ENCODE results near the gene RCBTB1.

RCBTB1 gene

DNA sequence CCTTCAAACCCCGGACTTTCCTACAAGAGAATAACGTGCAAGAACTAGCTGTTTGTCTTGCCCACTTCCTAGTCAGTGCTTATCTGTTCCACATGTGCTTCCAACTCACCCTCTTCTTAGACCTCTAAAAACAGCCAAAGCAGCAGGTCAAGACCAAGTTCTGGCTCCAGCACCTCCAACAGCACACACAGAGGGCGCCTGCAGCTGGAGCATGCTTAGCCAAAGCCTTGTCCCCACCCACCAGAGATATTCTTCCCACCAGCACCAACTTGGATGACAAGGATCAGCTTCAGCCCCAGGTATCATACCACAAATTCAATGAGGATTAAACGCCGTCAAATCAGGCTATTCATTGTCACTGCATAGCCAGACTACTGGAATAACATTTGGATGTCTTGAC lies 17.9 kb downstream of the RCBTB1 start (continued):
- TF ChIP-seq PRDM2 (tag by site-specific recombination; IDR thresholded peaks at IDR 0.05; ENCODE audit: borderline replicate concordance): no peak
- TF ChIP-seq ZNF184 (tag by site-specific recombination; IDR thresholded peaks at IDR 0.05): no peak
- TF ChIP-seq ZNF266 (tag by site-specific recombination; IDR thresholded peaks at IDR 0.05; ENCODE audit: low read depth): no peak
- no peak for TF ChIP-seq ZNF596 (tag by site-specific recombination; IDR thresholded peaks at IDR 0.05)
- no peak for TF ChIP-seq SP7 (tag by site-specific recombination; IDR thresholded peaks at IDR 0.05)
- TF ChIP-seq ZNF48 (tag by site-specific recombination; IDR thresholded peaks at IDR 0.05): no peak
- TF ChIP-seq TRIM28 (IDR thresholded peaks at IDR 0.05; ENCODE audit: borderline replicate concordance, low read length): no peak

DNA sequence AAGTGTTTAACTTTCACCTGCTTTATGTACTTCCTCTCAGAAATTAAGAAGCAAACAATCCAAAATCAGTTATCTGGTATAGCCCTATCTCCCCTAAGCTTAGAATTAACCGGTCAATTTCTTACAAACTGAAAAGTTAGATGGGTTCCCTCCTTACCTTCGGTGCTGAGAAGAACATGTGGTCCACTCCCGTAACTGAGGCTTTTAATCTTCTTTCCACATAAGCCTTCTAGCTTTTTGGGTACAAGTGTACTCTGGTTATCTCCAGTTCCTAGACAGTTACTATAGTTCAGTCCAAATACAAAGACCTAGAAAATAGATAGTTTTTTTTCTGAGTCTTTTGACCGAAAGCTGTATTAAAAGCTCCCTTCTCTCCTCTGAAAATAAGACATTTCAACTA lies 18.9 kb downstream of the RCBTB1 start:
- Histone ChIP-seq H3K36me3 (ENCODE audit: control insufficient read depth in 2 of 2, insufficient read depth in 1 of 2, low read length in 2 of 2) (peaks cover 0 to 14% of the 10 kb centered on the region in 2 experiments; a peak in 2 of 3 replicates), H3K9me3 (ENCODE audit: control insufficient read depth, insufficient read depth, low read depth, low read length) (no peaks in the 10 kb centered on the region), H3K4me3 (ENCODE audit: low read depth, low read length) (no peak overlapping the region), H3K4me1 (ENCODE audit: control insufficient read depth, insufficient read depth, low read length) (no peaks in the 10 kb centered on the region), H3K27ac (ENCODE audit: extremely low read depth, low read depth, low read length) (no peak overlapping the region)
- ChIA-PET CTCF (no interaction called here), POLR2A (no interaction called here)
- TF ChIP-seq ZNF473 (tag by site-specific recombination; IDR thresholded peaks at IDR 0.05) (no peak), WT1 (tag by site-specific recombination; IDR thresholded peaks at IDR 0.05) (no peak), ZNF423 (tag by site-specific recombination; IDR thresholded peaks at IDR 0.05) (no peak), ZNF24 (tag by site-specific recombination; IDR thresholded peaks at IDR 0.05) (no peak), ZNF148 (tag by site-specific recombination; IDR thresholded peaks at IDR 0.05; ENCODE audit: borderline replicate concordance) (no peak), BCL11B (tag by site-specific recombination; IDR thresholded peaks at IDR 0.05; ENCODE audit: low read depth) (no peak), ZNF341 (tag by site-specific recombination; IDR thresholded peaks at IDR 0.05; ENCODE audit: low read depth) (no peak), ZNF513 (tag by site-specific recombination; IDR thresholded peaks at IDR 0.05) (no peak), ZNF560 (tag by site-specific recombination; IDR thresholded peaks at IDR 0.05; ENCODE audit: borderline replicate concordance) (no peak), ZNF404 (tag by site-specific recombination; IDR thresholded peaks at IDR 0.05) (no peak), ZNF514 (tag by site-specific recombination; IDR thresholded peaks at IDR 0.05) (no peak), FEZF1 (tag by site-specific recombination; IDR thresholded peaks at IDR 0.05) (no peak), ZNF19 (tag by site-specific recombination; IDR thresholded peaks at IDR 0.05; ENCODE audit: low read depth) (no peak)
- TF ChIP-seq, protein P1, sequence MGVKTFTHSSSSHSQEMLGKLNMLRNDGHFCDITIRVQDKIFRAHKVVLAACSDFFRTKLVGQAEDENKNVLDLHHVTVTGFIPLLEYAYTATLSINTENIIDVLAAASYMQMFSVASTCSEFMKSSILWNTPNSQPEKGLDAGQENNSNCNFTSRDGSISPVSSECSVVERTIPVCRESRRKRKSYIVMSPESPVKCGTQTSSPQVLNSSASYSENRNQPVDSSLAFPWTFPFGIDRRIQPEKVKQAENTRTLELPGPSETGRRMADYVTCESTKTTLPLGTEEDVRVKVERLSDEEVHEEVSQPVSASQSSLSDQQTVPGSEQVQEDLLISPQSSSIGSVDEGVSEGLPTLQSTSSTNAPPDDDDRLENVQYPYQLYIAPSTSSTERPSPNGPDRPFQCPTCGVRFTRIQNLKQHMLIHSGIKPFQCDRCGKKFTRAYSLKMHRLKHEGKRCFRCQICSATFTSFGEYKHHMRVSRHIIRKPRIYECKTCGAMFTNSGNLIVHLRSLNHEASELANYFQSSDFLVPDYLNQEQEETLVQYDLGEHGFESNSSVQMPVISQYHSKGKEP (tag by site-specific recombination; IDR thresholded peaks at IDR 0.05): no peak
- TF ChIP-seq, protein P2, sequence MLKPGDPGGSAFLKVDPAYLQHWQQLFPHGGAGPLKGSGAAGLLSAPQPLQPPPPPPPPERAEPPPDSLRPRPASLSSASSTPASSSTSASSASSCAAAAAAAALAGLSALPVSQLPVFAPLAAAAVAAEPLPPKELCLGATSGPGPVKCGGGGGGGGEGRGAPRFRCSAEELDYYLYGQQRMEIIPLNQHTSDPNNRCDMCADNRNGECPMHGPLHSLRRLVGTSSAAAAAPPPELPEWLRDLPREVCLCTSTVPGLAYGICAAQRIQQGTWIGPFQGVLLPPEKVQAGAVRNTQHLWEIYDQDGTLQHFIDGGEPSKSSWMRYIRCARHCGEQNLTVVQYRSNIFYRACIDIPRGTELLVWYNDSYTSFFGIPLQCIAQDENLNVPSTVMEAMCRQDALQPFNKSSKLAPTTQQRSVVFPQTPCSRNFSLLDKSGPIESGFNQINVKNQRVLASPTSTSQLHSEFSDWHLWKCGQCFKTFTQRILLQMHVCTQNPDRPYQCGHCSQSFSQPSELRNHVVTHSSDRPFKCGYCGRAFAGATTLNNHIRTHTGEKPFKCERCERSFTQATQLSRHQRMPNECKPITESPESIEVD (tag by site-specific recombination; IDR thresholded peaks at IDR 0.05): no peak

All from HEK293 (cell line).